ENCODE data around the gene NPIPB8. TPM values are rescaled to one million over a fixed set of nuclear protein-coding genes. Genes with fewer than 3 reads are reported as not detected.
"Not testable (repeated sequence)": the region's sequence is repeated elsewhere in the genome, so short reads cannot be mapped to it uniquely, and the experiment has no call there.

NPIPB8 gene
- total and polyA plus RNA-seq, 8 donors = 0.08 to 2.4 (median 0.74) TPM; not detected in 3

DNA sequence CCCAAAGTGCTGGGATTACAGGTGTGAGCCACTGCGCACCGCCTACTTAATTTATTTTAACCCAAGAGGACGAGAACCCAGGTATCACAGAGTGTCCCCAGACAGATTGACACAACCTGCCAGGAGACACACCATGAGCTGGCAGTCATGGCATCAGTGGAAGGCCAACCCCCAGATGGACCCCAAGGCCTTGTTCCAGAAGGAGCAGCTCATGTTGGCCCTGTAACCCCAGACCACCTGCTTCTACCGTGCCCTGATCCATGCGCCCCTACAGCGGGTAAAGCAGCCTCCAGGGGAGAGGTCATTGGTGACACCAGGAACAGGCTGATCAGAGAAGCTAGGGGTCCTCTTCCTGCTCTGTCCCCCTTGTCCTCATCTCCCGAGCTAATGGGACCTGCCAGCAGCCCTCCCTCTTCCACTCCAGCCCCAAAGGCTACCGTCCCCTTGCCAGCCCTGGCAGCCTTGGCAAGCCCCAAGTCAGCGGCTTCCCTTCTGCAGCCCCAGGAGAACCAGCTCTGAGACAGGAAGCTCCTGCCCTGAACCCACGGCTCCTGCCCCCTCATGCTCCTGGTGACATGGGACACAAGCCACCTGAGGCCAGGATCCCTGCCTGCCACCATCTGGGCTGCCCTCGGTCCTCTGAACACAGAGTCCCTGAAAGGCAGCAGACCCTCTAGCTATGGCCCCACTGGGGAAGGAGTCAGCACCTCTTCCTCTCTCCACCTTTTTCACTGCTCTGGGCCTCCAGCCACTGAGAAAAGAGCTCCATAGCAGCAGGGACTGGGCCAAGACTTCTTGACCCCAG lies 34.3 kb upstream of the NPIPB8 start:
- peak in 2 of 6 donors; percentile 8 to 80 for DNase-seq
- Histone ChIP-seq H3K4me3 (no peak overlapping the region), H3K4me1 (no peaks in the 10 kb centered on the region), H3K36me3 (no peaks in the 10 kb centered on the region), H3K27me3 (no peaks in the 10 kb centered on the region), H3K27ac (no peak overlapping the region), H3K9me3 (no peaks in the 10 kb centered on the region)
- 84 to 85% methylated on average over 11 of the region's 11 CpGs for WGBS, 2 donors
- no peak for FAIRE-seq
- TF ChIP-seq, protein P1, sequence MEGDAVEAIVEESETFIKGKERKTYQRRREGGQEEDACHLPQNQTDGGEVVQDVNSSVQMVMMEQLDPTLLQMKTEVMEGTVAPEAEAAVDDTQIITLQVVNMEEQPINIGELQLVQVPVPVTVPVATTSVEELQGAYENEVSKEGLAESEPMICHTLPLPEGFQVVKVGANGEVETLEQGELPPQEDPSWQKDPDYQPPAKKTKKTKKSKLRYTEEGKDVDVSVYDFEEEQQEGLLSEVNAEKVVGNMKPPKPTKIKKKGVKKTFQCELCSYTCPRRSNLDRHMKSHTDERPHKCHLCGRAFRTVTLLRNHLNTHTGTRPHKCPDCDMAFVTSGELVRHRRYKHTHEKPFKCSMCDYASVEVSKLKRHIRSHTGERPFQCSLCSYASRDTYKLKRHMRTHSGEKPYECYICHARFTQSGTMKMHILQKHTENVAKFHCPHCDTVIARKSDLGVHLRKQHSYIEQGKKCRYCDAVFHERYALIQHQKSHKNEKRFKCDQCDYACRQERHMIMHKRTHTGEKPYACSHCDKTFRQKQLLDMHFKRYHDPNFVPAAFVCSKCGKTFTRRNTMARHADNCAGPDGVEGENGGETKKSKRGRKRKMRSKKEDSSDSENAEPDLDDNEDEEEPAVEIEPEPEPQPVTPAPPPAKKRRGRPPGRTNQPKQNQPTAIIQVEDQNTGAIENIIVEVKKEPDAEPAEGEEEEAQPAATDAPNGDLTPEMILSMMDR (IDR thresholded peaks at IDR 0.05) = no peak
- ATAC-seq = no peak
- intact Hi-C loops (cut with DNase I) = no loop called here

DNA sequence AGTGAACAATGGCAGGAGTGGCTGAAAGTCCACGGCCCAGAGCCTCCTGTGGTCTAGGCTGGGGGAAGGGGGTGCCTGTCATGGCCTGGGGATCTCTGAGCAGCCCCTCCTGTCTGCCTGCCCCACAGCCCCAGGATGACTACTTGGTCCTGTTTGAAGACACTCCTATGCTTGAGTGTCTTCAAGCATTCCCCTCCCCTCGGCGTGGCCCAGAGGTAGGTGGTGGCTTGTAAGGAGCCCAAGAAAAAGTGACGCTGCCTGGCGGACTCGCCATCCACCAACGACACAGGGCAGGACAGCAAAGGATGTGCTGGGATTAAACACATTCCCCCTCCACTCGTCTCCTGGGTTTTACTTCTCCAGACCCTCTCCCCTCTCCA lies 33.7 kb upstream of the NPIPB8 start:
- DNase-seq (peak in 1 of 6 donors; percentile 9), FAIRE-seq (no peak), ATAC-seq (no peak)
- no peaks in the 10 kb centered on the region for H3K9me3 ChIP-seq
- no peak overlapping the region for H3K27ac ChIP-seq
- no peaks in the 10 kb centered on the region for H3K36me3 ChIP-seq
- 77 to 79% methylated on average over 8 of the region's 8 CpGs for WGBS, 2 donors
- H3K27me3 ChIP-seq = no peaks in the 10 kb centered on the region
- TF ChIP-seq, protein P1 (IDR thresholded peaks at IDR 0.05) = no peak
- peaks cover 0 to under 1% (median under 1%) of the 10 kb centered on the region in 3 donors for H3K4me1 ChIP-seq
- intact Hi-C loops (cut with DNase I) = no loop called here
- no peak overlapping the region for H3K4me3 ChIP-seq

DNA sequence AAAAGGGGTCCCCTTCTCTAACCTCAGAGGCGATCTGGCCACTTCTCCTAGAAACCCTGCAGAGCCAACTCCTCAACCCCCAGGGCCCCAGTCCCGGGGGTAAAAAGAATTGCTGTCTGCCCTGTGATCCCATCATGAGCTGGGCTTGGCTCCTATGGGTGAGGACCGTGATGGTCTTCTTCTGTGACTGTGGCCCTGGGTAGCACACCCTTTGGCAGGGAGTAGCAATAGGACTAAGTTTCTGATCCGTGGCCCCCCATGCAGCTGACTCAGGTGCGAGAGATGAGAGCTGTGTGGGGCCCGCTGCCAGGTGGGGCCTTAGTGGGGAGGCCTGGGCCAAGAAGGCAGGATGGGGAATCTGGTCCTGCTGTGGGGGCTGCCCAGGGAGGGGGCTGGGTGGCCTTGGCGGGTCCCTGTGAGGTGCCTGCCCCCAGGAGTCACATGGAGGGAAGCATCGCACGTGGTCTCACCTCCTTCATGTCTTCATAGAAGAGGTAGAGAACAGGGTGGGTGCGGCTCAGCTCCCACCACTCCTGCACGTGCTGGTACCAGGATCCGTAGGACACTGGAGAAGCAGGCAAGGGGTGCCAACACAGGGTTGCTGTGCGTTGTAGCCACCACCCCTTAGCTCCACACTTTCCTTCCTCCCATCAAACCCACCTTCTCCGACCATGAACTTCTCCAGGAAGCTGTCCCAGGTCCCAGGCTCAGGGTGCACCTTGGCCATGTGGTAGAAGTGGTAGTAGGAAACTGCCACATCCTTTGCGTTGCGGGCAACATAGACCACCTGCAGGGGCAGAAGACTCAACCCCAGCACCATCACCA lies 31.4 kb upstream of the NPIPB8 start:
- Histone ChIP-seq H3K4me1 (peaks cover 7 to 16% (median 15%) of the 10 kb centered on the region in 3 donors), H3K4me3 (no peak overlapping the region), H3K9me3 (no peaks in the 10 kb centered on the region), H3K27me3 (no peaks in the 10 kb centered on the region), H3K36me3 (no peaks in the 10 kb centered on the region), H3K27ac (no peak overlapping the region)
- ATAC-seq (no peak), FAIRE-seq (no peak), DNase-seq (peak in 3 of 6 donors; percentile 5 to 82 (median 36))
- TF ChIP-seq, protein P1 (IDR thresholded peaks at IDR 0.05) = no peak
- intact Hi-C loops (cut with DNase I) = no loop called here
- 89 to 94% methylated on average over 16 of the region's 16 CpGs for WGBS, 2 donors

DNA sequence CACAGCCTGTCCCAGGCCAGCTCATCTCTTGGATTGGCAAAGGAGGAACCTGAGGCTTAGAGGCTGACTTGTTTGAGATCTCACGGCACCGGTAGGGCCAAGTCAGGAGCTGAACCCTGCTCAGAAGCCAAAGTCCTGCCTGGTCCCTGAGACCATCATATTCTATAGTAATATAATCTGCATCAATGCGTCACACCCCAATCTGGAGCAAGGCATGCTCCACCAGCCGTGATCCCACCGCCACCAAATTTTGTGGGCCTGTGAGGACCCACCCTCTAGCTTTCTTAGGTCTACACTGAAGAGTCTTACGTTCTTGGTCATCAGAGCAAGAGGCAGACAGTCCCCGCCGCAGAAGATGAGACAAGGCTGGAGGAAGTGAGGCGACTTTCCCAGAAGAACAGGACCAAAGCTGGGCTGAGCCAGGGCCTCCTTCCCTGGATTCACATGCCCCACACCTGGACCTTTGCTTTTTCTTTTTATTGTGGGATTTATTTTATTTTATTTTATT lies 30.7 kb upstream of the NPIPB8 start:
- DNase-seq (peak in 1 of 6 donors; percentile 2), ATAC-seq (no peak), FAIRE-seq (no peak)
- Histone ChIP-seq H3K36me3 (no peaks in the 10 kb centered on the region), H3K4me3 (no peak overlapping the region), H3K27me3 (no peaks in the 10 kb centered on the region), H3K27ac (no peak overlapping the region), H3K4me1 (peaks cover 7 to 16% (median 15%) of the 10 kb centered on the region in 3 donors), H3K9me3 (no peaks in the 10 kb centered on the region)
- WGBS, 2 donors = 95 to 97% methylated on average over 9 of the region's 9 CpGs
- TF ChIP-seq, protein P1 (IDR thresholded peaks at IDR 0.05) = no peak
- intact Hi-C loops (cut with DNase I) = no loop called here

DNA sequence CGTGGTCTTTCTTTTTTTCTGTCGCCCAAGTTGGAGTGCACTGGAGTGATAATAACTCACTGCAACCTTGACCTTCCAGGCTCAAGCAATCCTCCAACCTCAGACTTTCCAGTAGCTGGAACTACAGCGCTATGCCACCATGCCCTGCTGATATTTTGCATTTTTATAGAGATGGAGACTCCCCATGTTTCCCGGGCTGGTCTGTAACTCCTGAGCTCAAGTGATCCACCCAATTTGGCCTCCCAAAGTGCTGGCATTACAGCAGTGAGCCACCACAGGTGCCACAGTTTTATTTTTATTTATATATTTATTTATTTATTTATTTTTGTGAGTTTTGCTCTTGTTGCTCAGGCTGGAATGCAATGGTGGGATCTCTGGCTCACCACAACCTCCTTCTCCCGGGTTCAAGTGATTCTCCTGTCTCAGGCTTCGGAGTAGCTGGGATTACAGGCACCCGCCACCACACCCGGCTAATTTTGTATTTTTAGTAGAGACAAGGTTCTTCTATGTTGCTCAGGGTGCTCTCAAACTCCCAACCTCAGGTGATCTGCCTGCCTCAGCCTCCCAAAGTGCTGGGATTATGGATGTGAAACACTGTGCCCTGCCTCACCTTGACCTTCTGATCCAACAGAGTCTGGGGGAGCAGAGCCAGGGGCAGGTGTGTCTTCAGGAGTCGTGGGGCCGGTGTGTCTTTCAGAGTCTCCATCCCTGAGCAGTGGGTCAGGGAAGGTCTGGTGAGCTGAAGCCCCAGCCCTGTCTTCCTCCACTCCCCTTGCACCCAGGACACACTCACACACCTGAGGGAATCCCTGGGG lies 30.0 kb upstream of the NPIPB8 start:
- H3K4me1 ChIP-seq = peaks cover 7 to 16% (median 15%) of the 10 kb centered on the region in 3 donors
- peak in 1 of 6 donors; percentile 13 for DNase-seq
- intact Hi-C loops (cut with DNase I); H3K9me3 ChIP-seq; H3K4me3 ChIP-seq; ATAC-seq; H3K36me3 ChIP-seq; H3K27ac ChIP-seq; FAIRE-seq; H3K27me3 ChIP-seq: not testable (repeated sequence)
- WGBS, 2 donors = 87 to 94% methylated on average over 10 of the region's 10 CpGs

DNA sequence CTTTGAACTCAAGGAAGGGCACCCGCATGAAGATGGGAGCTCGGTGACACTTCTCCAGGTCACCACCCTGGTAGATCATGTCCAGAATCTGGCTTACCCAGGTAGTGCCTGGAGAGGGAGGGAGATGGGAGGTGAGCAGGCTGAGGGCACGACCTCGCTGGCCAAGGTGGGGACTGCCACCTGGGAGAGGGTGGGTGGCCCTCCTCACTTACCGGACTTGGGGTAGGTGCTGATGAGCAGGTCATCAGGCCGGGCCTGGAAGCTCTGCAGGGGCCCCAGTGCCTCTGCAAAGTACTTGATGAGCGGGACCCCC lies 29.4 kb upstream of the NPIPB8 start:
- not testable (repeated sequence) for H3K27ac ChIP-seq, FAIRE-seq

DNA sequence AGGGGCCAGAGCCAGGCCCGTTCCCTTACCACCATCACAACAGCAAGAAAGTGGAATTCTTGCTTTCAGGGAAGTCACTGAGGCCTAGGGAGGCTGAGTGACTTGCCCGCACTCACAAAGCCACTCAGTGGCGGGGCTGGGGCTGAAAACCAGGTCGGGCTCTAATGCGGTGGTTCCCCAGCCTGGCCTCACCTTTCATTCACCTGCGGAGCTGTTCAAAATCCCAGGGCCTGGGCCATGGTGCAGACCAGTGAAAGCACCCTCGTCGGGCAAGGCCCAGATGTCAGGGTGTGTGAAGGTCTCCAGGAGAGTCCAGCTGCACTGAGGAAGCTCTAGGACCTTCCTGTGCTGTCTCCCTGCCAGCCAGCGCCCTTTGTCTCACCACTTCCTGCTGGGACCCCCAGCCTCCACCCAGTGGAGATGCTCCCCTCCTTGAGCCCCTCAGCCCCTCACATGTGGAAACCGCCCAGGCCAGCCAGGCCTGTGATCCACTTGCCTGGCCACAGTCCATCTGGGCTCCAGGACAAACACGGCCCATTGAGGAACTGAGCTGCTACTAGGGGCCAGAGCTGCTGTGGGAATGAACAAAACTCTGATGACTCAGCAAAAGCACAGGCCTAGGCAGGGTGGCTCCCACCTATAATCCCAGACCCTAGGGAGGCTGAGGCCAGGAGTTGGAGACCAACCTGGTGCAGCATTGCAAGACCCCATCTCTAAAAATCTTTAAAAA lies 28.8 kb upstream of the NPIPB8 start:
- Histone ChIP-seq H3K27ac (peak overlapping the region; percentile 42 to 65 (median 52)), H3K4me1 (peaks cover 7 to 16% (median 15%) of the 10 kb centered on the region in 3 donors), H3K4me3 (peak overlapping the region in 1 of 4 donors; percentile 34)
- H3K27me3 ChIP-seq; H3K9me3 ChIP-seq; H3K36me3 ChIP-seq; FAIRE-seq; intact Hi-C loops (cut with DNase I): not testable (repeated sequence)
- 68 to 69% methylated on average over 10 of the region's 11 CpGs for WGBS, 2 donors
- peak in 3 of 4 donors; percentile 2 to 16 (median 6) for ATAC-seq
- DNase-seq = peak in 3 of 6 donors; percentile 40 to 86 (median 57)

More for the DNA sequence above, 29.4 kb upstream of the NPIPB8 start:
- ATAC-seq; H3K27me3 ChIP-seq; intact Hi-C loops (cut with DNase I); H3K9me3 ChIP-seq; H3K36me3 ChIP-seq; H3K4me3 ChIP-seq: not testable (repeated sequence)
- WGBS, 2 donors = 90 to 97% methylated on average over 6 of the region's 7 CpGs
- peaks cover 7 to 16% (median 15%) of the 10 kb centered on the region in 3 donors for H3K4me1 ChIP-seq
- peak in 2 of 6 donors; percentile 44 to 78 for DNase-seq

Data from pancreas (tissue), 10 donors.